ENCODE measurements around the gene SEL1L.
"Not testable (repeated sequence)": the region's sequence is repeated elsewhere in the genome, so short reads cannot be mapped to it uniquely, and the experiment has no call there.

The SEL1L gene

GRCh38 chr14:81447021-81447764 is 86.5 kb downstream of the SEL1L start:
- no peak for DNase-seq (ENCODE audit: low read depth in 3 of 3)

DNA sequence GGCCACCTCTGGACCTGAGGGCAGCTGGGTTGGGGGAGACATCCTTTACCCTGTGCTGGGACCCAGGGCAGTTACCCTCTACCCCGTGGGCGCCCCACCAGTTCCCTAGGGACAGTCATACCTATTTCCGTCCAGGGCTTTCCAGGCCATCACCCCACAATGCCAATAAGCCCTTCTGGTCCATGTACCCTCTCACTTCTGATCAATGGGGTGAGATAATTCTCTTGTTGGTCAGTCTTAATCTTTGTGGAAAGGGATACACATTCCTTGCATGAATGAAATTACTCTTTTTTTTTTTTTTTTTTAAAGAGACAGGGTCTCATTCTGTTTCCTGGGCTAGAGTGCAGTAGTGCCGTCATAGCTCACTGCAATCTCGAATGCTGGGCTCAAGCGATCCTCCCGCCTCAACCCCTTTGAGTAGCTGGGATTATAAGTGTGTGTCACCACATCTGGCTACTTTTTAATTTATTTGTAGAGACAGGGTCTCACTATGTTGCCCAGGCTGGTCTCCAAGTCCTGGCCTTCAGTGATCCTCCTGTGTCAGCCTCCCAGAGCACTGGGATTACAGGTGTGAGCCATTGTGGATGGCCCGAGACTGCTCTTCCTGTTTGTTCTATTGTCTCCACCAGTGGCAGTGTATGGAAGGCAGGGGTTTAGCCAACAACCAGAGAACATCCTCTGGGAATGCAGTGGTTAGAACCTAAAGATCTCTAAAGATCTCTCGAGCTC is 87.2 kb downstream of the SEL1L start:
- DNase-seq (ENCODE audit: low read depth in 3 of 3): no peak

DNA sequence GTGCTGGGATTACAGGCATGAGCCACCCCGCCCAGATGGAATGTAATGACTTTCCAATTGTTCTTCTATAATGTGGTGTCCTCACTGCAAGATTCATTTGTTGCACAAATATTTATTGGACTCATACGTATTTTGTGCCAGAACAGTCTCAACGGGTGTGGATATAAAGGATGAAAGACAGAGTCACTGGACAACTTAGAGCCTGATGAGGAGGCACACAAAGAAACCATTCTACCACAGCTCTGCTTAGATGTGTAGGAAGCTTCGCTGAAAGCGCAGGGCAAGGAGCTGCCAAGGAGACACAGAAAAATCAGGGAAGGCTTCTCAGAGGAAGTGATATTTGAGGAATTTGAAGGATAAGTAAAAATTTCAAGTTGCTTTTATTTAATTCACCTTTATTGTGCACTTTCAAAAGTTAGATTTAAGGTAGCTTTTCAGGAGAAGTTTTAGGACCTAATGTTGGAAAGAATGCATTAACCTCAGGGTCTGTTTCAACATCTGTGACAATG is 92.0 kb downstream of the SEL1L start:
- no peak for DNase-seq (ENCODE audit: low read depth in 3 of 3)

GRCh38 chr14:81440041-81440440 is 93.6 kb downstream of the SEL1L start:
- no peak for DNase-seq (ENCODE audit: low read depth in 3 of 3)

GRCh38 chr14:81437244-81437643 is 96.4 kb downstream of the SEL1L start:
- DNase-seq (ENCODE audit: low read depth in 3 of 3): no peak

DNA sequence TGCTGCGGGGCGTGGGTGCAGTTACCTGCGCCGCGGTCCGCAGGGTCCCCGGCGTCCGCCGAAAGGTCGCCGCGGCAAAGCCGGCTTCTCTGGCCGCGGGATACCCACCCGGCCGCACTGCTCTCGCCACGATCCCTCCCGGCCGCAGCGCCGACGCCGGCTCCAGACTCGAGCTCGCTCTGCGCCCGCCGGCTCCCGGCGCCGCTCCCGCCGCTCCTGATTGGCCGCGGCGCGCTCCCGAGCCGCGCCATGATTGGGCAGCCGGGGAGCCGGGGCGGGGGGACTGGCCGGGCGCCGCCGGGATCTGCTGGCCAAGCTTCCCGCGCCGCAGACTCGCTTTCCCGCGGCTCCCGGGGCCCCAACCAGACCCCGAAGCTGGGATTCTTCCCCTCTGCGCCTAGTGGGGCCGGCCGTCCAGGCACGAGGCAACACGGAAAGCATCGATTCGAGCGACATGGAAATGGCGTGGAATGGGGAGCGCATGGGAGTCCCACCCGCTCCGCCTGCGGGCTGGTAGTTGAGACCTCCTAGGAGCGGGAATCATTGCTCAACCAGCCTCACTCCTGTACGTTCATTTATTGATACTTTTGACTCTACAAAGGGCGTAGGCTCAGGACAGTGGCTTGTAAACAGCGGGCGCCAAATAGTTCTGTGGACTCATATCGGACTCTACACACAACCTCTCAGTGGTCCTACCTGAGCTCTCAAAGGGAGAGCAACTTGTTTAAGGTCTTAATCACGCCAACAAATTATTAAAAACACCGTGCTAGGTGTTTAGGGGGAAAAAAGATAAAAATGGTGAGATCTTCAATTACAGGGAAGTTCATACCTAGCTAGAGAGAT is 97.1 kb downstream of the SEL1L start:
- DNase-seq (ENCODE audit: low read depth in 3 of 3): peak in 1 of 3 experiments; percentile 30

DNA sequence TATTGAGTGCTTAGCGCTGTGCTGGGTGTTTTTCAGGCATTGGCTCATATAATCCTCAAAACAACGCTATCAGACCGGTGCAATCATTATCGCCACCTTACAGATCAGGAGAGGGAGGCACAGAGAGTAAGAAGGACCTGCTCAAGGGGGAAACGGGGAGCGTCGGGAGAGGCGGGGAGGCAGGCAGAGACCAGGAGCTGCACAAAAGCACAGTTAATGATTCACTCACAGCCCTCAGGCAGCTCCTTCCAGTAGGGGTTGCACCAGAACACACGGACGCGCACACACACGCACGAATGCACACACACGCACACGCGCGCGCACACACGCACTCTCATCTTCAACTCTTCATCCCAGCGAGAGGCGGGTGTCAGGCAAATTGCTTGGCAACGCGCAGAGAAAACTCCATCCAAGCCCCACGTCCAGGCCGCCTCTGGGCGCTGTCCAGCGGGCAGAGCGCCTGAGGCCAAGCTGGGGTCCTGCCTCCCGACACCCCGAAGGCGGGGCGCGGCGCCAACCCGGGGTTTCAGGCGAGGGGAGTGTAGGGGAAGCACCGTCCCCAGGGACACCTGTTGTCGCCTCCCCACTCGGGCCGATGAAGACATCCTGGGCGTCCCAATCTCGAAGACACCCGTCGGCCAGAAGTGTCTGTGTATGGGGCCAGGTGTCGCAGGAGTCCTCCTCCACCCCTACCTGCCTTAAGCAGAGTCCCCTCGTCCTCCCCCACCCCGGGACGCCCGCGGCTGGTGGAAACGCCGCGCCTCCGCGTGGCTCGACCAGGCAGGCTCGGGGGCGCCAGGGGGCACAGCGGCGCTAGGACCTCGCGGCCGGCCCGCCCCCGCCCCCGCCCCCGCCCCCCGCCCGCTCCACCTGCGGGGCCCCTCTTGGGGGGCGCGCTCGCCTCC is 98.0 kb downstream of the SEL1L start:
- no peak for DNase-seq (ENCODE audit: low read depth in 3 of 3)

- DNase-seq (ENCODE audit: low read depth in 3 of 3): no peak
These were observed 98.6 kb downstream of the SEL1L start for GRCh38 chr14:81435048-81435390.

DNA sequence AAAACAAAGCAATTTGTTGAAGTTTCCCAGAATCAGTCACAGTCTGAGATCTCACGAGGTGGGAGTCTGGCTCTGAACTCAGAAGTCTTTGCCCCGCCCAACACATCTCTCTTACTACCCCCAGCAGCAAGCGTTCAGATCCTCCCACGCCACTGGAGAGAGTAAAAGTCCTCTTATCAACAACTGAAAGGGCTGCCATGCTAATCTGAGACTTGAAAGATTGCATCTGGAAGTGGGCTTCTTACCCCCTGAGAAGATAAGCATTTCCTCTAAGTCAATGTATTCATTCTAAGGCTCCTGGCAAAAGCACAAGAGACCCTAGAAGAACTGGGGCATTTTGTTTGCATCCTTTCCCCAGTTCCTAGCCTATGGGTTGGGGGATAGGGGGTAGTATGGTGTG is 99.4 kb downstream of the SEL1L start:
- DNase-seq (ENCODE audit: low read depth in 3 of 3): no peak

- no peak for DNase-seq (ENCODE audit: low read depth in 3 of 3)
These were observed 100.3 kb downstream of the SEL1L start for GRCh38 chr14:81433378-81433777.

GRCh38 chr14:81432219-81432661 is 101.4 kb downstream of the SEL1L start:
- DNase-seq (ENCODE audit: low read depth in 3 of 3): no peak

GRCh38 chr14:81430235-81430634 is 103.4 kb downstream of the SEL1L start:
- no peak for DNase-seq (ENCODE audit: low read depth in 3 of 3)

DNA sequence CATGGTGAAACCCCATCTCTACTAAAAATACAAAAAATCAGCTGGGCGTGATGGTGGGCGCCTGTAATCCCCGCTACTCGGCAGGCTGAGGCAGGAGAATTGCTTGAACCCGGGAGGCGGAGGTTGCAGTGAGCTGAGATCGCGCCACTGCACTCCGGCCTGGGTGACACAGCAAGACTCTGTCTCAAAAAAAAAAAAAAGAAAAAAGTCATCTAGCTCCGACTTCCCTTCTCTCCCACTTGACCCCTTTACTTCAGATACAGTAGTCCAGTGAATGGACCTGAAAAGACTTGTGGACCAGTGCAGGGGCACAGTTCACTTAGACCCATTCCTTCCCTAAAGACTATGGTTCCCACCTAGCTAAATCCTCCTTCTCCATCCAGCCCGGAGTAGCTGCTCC is 103.9 kb downstream of the SEL1L start:
- not testable (repeated sequence) for DNase-seq (ENCODE audit: low read depth in 3 of 3)

DNA sequence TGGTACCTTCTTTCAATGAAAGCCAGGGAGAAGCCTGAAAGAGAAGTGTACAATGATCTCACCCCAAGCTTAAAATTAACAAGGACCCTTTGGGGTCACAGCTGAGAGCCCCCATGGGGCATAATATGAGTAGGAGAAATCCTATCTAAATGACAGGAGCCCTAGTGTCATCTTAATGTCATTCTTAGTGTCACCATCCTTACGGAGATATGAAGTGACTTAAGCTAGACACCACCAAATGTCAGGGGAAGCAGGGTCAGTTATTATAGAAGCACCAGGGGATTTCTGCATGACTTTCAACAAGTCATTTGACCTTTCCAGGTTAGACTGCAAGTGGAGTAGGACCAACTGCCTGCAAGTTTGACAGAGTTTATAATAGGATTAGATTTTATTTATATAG is 104.6 kb downstream of the SEL1L start:
- DNase-seq (ENCODE audit: low read depth in 3 of 3): no peak

GRCh38 chr14:81427348-81428058 is 106.2 kb downstream of the SEL1L start:
- DNase-seq (ENCODE audit: low read depth in 3 of 3): no peak

DNA sequence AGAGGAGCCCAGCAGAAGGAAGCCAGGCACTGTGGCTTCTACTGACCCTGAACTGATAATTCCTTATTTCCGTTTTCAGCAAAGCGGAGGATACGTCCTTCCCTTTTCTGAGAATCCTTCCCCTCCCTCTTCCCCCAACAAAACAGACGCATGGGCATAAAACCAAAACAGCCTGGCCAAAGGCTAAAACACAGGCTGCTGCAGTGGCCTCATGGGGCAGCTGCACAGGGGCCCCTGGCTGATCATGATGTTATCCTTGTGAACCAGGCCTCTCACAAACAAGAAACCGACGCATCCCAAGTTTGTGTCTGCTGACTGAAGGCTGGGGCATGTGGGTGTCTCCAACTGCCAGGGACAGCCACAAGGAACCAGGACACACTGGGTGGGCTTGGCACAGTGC is 110.1 kb downstream of the SEL1L start:
- no peak for DNase-seq (ENCODE audit: low read depth in 3 of 3)
